GM23338 (cell line): ENCODE measurements around the gene SIL1.

Source experiments
- EZH2 ChIP-seq: fragments of 200-600 bp; sonication (generic); IDR thresholded peaks from one replicate; pipeline ENCODE4 v1.8.0; 2017; ENCODE audit warnings: antibody characterized with exemption, mild to moderate bottlenecking, low read depth; ENCODE audit not compliant: unreplicated experiment
- EZH2phosphoT487 ChIP-seq: fragments of 200-600 bp; sonication (generic); IDR thresholded peaks from one replicate; pipeline ENCODE4 v1.8.1; 2018; ENCODE audit warnings: antibody characterized with exemption; ENCODE audit not compliant: unreplicated experiment
- POLR2AphosphoS5 ChIP-seq: IDR thresholded peaks from 2 replicates; pipeline ENCODE4 v1.6.1; 2016; ENCODE audit warnings: antibody characterized with exemption, low read depth
- ZNF331 ChIP-seq: fragments of 250-450 bp; sonication (Bioruptor Pico); IDR thresholded peaks from 2 replicates; pipeline ENCODE4 v1.5.0; 2020; ENCODE audit warnings: low read depth, mild to moderate bottlenecking, moderate library complexity
- TF ChIP-seq, protein P1 (sequence below), 2 experiments: fragments of 200-600 bp in 1 of 2; sonication (generic) in 1 of 2; conservative IDR thresholded peaks; 2 replicates each; pipeline versions ENCODE4 v1.5.1 to v1.6.1; 2016 to 2017; ENCODE audit warnings: antibody characterized with exemption in 2 of 2, low read depth in 2 of 2, mild to moderate bottlenecking in 2 of 2, moderate library complexity in 1 of 2
- TF ChIP-seq, protein P2 (sequence below): fragments of 250-450 bp; sonication (Bioruptor Pico); IDR thresholded peaks from 2 replicates; pipeline ENCODE4 v1.5.0; 2020; ENCODE audit warnings: mild to moderate bottlenecking, moderate library complexity

DNA sequence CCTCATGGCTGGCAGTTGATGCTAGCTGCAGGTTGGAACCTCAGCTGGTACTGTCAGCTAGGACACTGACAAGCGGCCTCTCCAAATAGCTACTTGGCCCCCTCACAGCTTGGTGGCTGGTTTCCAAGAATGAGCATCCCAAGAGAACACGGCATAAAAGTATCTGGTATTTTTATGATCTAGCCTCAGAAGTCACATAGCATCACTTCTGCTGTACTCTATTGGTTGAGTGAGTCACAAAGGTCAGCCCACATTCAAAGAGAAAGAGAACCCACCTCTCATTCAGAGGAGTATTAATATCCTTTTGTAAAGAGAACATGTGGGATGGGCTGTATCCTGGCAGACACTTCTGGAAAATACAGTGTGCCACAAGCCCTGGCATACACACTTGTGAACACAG is 6.0 kb upstream of the SIL1 start:
- TF ChIP-seq, protein P1, sequence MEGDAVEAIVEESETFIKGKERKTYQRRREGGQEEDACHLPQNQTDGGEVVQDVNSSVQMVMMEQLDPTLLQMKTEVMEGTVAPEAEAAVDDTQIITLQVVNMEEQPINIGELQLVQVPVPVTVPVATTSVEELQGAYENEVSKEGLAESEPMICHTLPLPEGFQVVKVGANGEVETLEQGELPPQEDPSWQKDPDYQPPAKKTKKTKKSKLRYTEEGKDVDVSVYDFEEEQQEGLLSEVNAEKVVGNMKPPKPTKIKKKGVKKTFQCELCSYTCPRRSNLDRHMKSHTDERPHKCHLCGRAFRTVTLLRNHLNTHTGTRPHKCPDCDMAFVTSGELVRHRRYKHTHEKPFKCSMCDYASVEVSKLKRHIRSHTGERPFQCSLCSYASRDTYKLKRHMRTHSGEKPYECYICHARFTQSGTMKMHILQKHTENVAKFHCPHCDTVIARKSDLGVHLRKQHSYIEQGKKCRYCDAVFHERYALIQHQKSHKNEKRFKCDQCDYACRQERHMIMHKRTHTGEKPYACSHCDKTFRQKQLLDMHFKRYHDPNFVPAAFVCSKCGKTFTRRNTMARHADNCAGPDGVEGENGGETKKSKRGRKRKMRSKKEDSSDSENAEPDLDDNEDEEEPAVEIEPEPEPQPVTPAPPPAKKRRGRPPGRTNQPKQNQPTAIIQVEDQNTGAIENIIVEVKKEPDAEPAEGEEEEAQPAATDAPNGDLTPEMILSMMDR (conservative IDR thresholded peaks at IDR 0.05; ENCODE audit: low read depth in 2 of 2) = no peak
- TF ChIP-seq EZH2phosphoT487 = no peak
- no peak for TF ChIP-seq POLR2AphosphoS5
- TF ChIP-seq, protein P2, sequence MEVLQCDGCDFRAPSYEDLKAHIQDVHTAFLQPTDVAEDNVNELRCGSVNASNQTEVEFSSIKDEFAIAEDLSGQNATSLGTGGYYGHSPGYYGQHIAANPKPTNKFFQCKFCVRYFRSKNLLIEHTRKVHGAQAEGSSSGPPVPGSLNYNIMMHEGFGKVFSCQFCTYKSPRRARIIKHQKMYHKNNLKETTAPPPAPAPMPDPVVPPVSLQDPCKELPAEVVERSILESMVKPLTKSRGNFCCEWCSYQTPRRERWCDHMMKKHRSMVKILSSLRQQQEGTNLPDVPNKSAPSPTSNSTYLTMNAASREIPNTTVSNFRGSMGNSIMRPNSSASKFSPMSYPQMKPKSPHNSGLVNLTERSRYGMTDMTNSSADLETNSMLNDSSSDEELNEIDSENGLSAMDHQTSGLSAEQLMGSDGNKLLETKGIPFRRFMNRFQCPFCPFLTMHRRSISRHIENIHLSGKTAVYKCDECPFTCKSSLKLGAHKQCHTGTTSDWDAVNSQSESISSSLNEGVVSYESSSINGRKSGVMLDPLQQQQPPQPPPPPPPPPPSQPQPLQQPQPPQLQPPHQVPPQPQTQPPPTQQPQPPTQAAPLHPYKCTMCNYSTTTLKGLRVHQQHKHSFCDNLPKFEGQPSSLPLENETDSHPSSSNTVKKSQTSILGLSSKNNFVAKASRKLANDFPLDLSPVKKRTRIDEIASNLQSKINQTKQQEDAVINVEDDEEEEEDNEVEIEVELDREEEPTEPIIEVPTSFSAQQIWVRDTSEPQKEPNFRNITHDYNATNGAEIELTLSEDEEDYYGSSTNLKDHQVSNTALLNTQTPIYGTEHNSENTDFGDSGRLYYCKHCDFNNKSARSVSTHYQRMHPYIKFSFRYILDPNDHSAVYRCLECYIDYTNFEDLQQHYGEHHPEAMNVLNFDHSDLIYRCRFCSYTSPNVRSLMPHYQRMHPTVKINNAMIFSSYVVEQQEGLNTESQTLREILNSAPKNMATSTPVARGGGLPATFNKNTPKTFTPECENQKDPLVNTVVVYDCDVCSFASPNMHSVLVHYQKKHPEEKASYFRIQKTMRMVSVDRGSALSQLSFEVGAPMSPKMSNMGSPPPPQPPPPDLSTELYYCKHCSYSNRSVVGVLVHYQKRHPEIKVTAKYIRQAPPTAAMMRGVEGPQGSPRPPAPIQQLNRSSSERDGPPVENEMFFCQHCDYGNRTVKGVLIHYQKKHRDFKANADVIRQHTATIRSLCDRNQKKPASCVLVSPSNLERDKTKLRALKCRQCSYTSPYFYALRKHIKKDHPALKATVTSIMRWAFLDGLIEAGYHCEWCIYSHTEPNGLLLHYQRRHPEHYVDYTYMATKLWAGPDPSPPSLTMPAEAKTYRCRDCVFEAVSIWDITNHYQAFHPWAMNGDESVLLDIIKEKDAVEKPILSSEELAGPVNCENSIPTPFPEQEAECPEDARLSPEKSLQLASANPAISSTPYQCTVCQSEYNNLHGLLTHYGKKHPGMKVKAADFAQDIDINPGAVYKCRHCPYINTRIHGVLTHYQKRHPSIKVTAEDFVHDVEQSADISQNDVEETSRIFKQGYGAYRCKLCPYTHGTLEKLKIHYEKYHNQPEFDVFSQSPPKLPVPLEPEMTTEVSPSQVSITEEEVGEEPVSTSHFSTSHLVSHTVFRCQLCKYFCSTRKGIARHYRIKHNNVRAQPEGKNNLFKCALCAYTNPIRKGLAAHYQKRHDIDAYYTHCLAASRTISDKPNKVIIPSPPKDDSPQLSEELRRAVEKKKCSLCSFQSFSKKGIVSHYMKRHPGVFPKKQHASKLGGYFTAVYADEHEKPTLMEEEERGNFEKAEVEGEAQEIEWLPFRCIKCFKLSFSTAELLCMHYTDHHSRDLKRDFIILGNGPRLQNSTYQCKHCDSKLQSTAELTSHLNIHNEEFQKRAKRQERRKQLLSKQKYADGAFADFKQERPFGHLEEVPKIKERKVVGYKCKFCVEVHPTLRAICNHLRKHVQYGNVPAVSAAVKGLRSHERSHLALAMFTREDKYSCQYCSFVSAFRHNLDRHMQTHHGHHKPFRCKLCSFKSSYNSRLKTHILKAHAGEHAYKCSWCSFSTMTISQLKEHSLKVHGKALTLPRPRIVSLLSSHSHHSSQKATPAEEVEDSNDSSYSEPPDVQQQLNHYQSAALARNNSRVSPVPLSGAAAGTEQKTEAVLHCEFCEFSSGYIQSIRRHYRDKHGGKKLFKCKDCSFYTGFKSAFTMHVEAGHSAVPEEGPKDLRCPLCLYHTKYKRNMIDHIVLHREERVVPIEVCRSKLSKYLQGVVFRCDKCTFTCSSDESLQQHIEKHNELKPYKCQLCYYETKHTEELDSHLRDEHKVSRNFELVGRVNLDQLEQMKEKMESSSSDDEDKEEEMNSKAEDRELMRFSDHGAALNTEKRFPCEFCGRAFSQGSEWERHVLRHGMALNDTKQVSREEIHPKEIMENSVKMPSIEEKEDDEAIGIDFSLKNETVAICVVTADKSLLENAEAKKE (CRISPR knock-in tag) = no peak
- no peak for TF ChIP-seq EZH2
- TF ChIP-seq ZNF331 (CRISPR knock-in tag) = no peak
